Aorta (tissue), 5 donors: ENCODE results near the gene ECEL1. TPM values are rescaled to one million over a fixed set of nuclear protein-coding genes. Genes with fewer than 3 reads are reported as not detected.

Source experiments
- ATAC-seq: fragments of 200-7000 bp; cut with Tn5 transposase; one replicate; pipeline ENCODE4 v1.9.1; 2022; ENCODE audit warnings: moderate library complexity; ENCODE audit not compliant: low FRiP score
- DNase-seq, 2 donors: peaks; one replicate each; pipeline ENCODE4 v3.0.0-alpha.2; 2020
- H3K27ac ChIP-seq, 2 donors: one replicate each; pipeline ENCODE4 v1.5.1; 2013; ENCODE audit warnings: low read length in 2 of 2, mild to moderate bottlenecking in 2 of 2, moderate library complexity in 2 of 2, control low read depth in 1 of 2, inconsistent platforms in 1 of 2, low read depth in 1 of 2
- H3K27me3 ChIP-seq, 2 donors: one replicate each; pipeline ENCODE4 v1.6.1; 2013; ENCODE audit warnings: control low read depth in 1 of 2, low read length in 1 of 2, mild to moderate bottlenecking in 1 of 2, moderate library complexity in 1 of 2; ENCODE audit not compliant: insufficient read depth in 2 of 2, control insufficient read depth in 1 of 2
- H3K36me3 ChIP-seq, 2 donors: one replicate each; pipeline ENCODE4 v1.6.1; 2013; ENCODE audit warnings: control low read depth in 1 of 2, low read length in 1 of 2, mild to moderate bottlenecking in 1 of 2; ENCODE audit not compliant: insufficient read depth in 2 of 2, control insufficient read depth in 1 of 2
- H3K4me1 ChIP-seq, 2 donors: one replicate each; pipeline ENCODE4 v1.6.1; 2013; ENCODE audit warnings: low read length in 2 of 2, control low read depth in 1 of 2, mild to moderate bottlenecking in 1 of 2, moderate library complexity in 1 of 2; ENCODE audit not compliant: insufficient read depth in 2 of 2, control insufficient read depth in 1 of 2
- H3K4me3 ChIP-seq, 2 donors: one replicate each; pipeline ENCODE4 v1.5.1; 2013; ENCODE audit warnings: low read length in 2 of 2, control low read depth in 1 of 2, mild to moderate bottlenecking in 1 of 2
- H3K9me3 ChIP-seq: one replicate; pipeline ENCODE4 v1.6.1; 2013; ENCODE audit warnings: mild to moderate bottlenecking, low read length; ENCODE audit not compliant: control insufficient read depth
- WGBS, 2 donors: extraction: QIAGEN DNeasy Blood & Tissue Kit; methylation state at CpG; one replicate each; pipeline ENCODE4 v1.1.7; 2013; 5-methylcytosine and 5-hydroxymethylcytosine counted together
- intact Hi-C, 2 donors: fragments of 100-400 bp; cut with DNase I; formaldehyde crosslinking; loops; one replicate each; pipeline versions ENCODE4 v1.14.2 to v1.15.0; 2022
- polyA plus RNA-seq, 2 donors: library from polyadenylated mRNA; stranded (reverse); fragments of 200-250 nt; gene quantifications; one replicate each; pipeline ENCODE4 v1.2.3, GENCODE V29; 2013
- total RNA-seq, 2 donors: library from RNA; stranded (reverse); fragmentation: NEBNext Ultra II Directional; extraction: Animal tissue kit (Norgen Biotek cat#: 25700); gene quantifications; one replicate each; pipeline ENCODE4 v1.2.1, GENCODE V29; 2021
- donor health status: healthy with polysubstance abuse.
- donor health status: Bipolar disorder and iron deficiency.
- donor health status: DM: no; HTN: no; CAD: no.
- donor health status: DM: no; HTN: no; CAD: no.
- donor health status: DM: yes; HTN: yes; CAD: no.

Gene ECEL1
- total and polyA plus RNA-seq, 4 donors = 2.1 to 7.2 TPM; not detected in 2

DNA sequence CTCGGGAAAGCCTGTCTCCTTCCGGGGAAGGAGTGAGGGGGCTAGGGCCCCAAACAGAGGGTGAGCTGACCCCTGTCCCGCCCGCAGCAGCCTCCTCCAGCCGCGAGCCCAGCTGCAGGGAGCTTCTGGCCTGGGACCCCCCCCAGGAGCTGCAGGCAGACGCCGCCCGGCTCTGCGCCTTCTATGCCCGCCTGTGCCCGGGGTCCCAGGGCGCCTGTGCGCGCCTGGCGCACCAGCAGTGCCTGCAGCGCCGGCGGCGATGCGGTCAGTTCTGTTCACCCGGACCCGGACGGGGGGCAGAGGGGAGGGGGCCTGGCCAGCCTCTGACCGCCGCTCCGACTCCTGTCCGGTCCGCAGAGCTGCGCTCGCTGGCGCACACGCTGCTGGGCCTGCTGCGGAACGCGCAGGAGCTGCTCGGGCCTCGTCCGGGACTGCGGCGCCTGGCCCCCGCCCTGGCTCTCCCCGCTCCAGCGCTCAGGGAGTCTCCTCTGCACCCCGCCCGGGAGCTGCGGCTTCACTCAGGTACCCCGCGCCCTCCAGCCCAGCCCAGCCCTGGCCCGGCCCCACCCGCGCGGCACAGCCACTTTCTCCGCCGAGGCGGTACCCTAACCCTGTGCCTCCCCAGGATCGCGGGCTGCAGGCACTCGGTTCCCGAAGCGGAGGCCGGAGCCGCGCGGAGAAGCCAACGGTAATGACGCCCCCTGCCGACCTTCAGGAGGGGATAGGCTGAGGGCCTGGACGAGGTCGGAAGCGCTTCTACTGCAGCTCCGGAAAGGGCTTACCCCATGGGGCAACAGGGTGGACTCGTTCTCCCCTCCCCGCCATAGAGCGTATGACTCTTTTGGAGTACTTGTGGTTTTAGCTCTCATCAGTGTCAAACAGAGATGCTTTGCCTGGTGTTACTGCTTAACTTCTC is 36.3 kb upstream of the ECEL1 start:
- Histone ChIP-seq H3K4me3 (no peak overlapping the region), H3K36me3 (no peaks in the 10 kb centered on the region), H3K9me3 (no peaks in the 10 kb centered on the region), H3K4me1 (no peaks in the 10 kb centered on the region), H3K27me3 (no peaks in the 10 kb centered on the region), H3K27ac (no peak overlapping the region)
- intact Hi-C loops = loop anchor here in 1 of 2 donors (10.0 kb wide), 1 partner anchor 619 kb away; no protein-coding TSS in a partner anchor
- no peak for ATAC-seq
- WGBS, 2 donors = 1% methylated on average over 68 to 75 of the region's 75 CpGs
- no peak for DNase-seq

DNA sequence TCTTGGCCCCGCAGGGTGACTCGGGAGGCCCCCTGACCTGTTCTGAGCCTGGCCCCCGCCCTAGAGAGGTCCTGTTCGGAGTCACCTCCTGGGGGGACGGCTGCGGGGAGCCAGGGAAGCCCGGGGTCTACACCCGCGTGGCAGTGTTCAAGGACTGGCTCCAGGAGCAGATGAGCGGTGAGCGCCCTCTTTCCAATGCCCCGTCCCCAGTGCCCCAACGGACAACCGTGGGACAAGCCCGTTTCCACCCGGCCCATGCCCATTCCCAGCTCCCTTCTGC is 35.7 kb upstream of the ECEL1 start:
- 12 to 14% methylated on average over 15 to 16 of the region's 16 CpGs for WGBS, 2 donors
- Histone ChIP-seq H3K27ac (no peak overlapping the region), H3K36me3 (no peaks in the 10 kb centered on the region), H3K27me3 (no peaks in the 10 kb centered on the region), H3K4me1 (no peaks in the 10 kb centered on the region), H3K9me3 (no peaks in the 10 kb centered on the region), H3K4me3 (no peak overlapping the region)
- DNase-seq (no peak), ATAC-seq (no peak)
- intact Hi-C loops = loop anchor here in 1 of 2 donors (10.0 kb wide), 1 partner anchor 619 kb away; no protein-coding TSS in a partner anchor

DNA sequence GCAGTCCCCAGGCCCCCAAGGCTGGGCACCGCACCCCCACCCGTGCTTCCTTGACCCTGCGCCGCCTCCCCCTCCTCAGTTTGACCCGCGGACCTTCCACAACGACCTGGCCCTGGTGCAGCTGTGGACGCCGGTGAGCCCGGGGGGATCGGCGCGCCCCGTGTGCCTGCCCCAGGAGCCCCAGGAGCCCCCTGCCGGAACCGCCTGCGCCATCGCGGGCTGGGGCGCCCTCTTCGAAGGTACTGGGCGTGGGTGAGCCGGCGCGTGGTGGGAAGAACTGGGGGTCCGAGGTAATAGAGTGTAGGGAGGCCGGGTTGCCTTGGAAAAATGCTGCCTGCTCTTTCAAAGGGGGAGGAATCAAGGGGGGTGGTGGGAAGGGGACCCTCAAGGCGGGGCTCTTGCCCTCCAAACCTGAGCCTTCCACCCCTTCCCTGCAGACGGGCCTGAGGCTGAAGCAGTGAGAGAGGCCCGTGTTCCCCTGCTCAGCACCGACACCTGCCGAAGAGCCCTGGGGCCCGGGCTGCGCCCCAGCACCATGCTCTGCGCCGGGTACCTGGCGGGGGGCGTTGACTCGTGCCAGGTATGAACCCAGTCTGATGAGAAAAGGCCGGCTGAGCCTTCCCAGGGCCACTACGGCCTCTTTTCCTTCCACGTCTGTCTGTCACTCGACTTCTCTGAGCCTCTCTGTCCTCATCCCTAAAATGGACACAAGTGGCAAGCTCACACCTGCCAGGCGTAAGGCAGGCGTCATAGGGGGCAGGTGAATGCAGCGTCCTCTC is 35.2 kb upstream of the ECEL1 start:
- no peak for DNase-seq
- Histone ChIP-seq H3K9me3 (no peaks in the 10 kb centered on the region), H3K4me3 (no peak overlapping the region), H3K27me3 (no peaks in the 10 kb centered on the region), H3K27ac (no peak overlapping the region), H3K36me3 (no peaks in the 10 kb centered on the region), H3K4me1 (no peaks in the 10 kb centered on the region)
- intact Hi-C loops = loop anchor here in 1 of 2 donors (10.0 kb wide), 1 partner anchor 618 kb away; no protein-coding TSS in a partner anchor
- WGBS, 2 donors = 14 to 17% methylated on average over 40 to 46 of the region's 46 CpGs
- ATAC-seq = no peak

DNA sequence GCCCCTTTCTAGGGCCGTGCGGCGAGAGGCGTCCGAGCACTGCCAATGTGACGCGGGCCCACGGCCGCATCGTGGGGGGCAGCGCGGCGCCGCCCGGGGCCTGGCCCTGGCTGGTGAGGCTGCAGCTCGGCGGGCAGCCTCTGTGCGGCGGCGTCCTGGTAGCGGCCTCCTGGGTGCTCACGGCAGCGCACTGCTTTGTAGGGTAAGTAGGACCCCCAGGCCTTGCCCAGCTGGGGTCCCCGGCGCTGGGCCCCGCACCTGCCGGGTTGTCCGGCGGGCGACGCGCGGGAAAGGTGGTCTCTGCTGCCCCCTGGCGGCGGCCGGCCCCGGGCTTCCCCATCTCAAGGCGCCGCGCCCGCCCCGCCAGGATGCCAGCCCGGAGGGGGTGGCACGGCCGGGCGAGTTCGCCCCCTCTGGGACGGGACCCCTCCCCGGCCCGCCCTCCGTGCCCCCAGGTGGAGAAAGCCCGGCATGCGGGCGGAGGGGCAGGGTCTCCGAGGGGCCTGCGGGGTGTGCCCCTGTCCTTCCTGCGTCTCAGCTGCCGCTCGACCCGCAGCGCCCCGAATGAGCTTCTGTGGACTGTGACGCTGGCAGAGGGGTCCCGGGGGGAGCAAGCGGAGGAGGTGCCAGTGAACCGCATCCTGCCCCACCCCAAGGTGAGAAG is 34.5 kb upstream of the ECEL1 start:
- H3K9me3 ChIP-seq = no peaks in the 10 kb centered on the region
- H3K4me1 ChIP-seq = no peaks in the 10 kb centered on the region
- H3K4me3 ChIP-seq = no peak overlapping the region
- H3K36me3 ChIP-seq = no peaks in the 10 kb centered on the region
- 3 to 4% methylated on average over 51 to 66 of the region's 66 CpGs for WGBS, 2 donors
- no peaks in the 10 kb centered on the region for H3K27me3 ChIP-seq
- no peak overlapping the region for H3K27ac ChIP-seq
- intact Hi-C loops = loop anchor here in 1 of 2 donors (10.0 kb wide), 1 partner anchor 617 kb away; no protein-coding TSS in a partner anchor
- ATAC-seq = no peak
- peak; percentile 61 to 91 for DNase-seq

DNA sequence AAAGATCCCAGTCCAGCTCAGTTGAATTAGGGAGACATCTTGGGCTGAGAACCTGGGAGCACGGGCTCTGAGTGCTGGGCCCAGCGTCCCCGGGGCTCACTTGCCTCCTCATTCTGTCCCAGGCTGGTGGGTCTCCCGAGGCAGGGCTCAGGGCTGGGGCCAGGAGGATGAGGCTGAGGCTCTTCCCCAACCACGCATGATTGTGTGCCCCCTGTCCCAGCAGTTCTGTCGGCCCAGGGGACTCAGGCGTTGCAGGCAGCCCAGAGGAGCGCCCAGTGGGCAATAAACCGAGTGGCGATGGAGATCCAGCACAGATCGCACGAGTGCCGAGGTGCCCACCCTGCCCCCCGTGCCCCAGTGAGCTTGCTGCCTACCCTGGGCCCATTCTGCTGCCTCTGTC is 33.5 kb upstream of the ECEL1 start:
- 91 to 92% methylated on average over 14 of the region's 14 CpGs for WGBS, 2 donors
- Histone ChIP-seq H3K9me3 (no peaks in the 10 kb centered on the region), H3K36me3 (no peaks in the 10 kb centered on the region), H3K4me1 (no peaks in the 10 kb centered on the region), H3K27me3 (no peaks in the 10 kb centered on the region), H3K27ac (no peak overlapping the region), H3K4me3 (no peak overlapping the region)
- no peak for ATAC-seq
- intact Hi-C loops = loop anchor here in 1 of 2 donors (10.0 kb wide), 1 partner anchor 616 kb away; no protein-coding TSS in a partner anchor
- no peak for DNase-seq

DNA sequence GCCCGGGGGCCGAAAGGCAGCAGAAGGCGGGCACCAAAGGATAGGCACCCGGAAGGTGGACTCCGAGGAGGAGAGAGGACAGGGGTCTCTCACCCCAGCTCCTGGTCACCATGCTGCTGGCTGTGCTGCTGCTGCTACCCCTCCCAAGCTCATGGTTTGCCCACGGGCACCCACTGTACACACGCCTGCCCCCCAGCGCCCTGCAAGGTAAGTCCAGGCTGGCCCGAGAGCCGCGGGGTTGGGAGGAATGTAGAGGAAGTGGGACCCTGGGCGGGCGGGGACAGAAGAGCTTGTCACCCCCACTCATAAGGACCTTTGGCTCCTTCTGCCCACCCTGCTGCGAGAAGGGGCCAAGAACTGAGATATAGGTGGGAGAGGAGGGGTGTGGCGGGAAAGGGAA is 32.9 kb upstream of the ECEL1 start:
- Histone ChIP-seq H3K27me3 (no peaks in the 10 kb centered on the region), H3K4me3 (no peak overlapping the region), H3K27ac (no peak overlapping the region), H3K4me1 (no peaks in the 10 kb centered on the region), H3K36me3 (no peaks in the 10 kb centered on the region), H3K9me3 (no peaks in the 10 kb centered on the region)
- WGBS, 2 donors = 69 to 71% methylated on average over 15 of the region's 15 CpGs
- no peak for ATAC-seq
- intact Hi-C loops = loop anchor here in 1 of 2 donors (10.0 kb wide), 1 partner anchor 616 kb away; no protein-coding TSS in a partner anchor
- DNase-seq = no peak

DNA sequence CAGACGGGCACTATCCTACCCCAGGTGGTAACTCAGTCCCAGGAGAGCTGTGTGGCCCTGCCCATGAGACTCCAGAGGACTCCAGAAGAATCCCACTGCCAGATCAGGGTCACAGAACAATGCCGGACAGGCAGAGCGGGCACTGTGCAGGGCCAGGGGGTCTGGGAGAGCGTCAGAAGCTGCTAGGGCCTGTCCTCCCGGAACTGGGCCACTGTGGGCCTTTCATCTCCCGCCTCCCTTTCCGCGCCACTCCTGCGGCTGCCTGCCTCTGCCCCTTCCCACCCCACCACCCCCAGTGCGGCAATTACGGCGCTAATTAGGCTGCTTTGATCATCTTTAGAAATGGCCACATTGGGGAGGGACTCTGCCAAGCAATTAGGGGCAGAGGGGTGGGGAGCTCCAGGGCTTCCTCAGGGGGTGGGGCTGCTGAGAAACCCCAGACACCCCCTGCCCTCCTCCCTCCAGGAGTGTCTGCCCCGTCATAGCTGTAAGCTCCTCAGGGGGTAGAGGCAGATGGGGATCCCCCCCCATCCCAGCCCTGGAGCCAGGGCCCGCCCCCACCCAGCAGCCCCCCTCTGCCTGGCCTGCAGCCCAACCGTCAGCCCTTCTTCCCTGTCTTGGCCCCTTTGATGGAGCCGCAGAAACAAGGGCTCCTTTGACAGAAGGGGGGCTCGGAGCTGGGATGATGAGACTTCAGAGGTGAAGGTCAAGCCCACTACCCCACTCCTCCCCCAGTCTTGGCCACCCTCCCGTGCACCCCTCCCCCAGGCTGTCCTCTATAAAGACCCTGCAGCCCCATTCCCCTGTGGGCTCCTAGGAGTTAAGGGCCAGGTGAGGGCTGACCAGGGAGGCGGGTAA is 32.2 kb upstream of the ECEL1 start, which contains the start of gene PRSS56:
PRSS56 (plus strand) TSS at position 808 of the 858 bp plus-strand sequence. CDS start 211 bp downstream, outside the sequence.
- Histone ChIP-seq H3K4me3 (no peak within 1 kb of the TSS), H3K27me3 (no peaks in the 10 kb centered on the region), H3K9me3 (no peaks in the 10 kb centered on the region), H3K36me3 (no peaks in the 10 kb centered on the region), H3K27ac (no peak within 1 kb of the TSS), H3K4me1 (no peaks in the 10 kb centered on the region)
- ATAC-seq = no peak
- no peak for DNase-seq
- intact Hi-C loops = loop anchor here in 1 of 2 donors (10.0 kb wide), 1 partner anchor 615 kb away; no protein-coding TSS in a partner anchor
- WGBS, 2 donors = 49 to 60% methylated on average over 18 to 19 of the region's 19 CpGs
